Measurements from ENCODE around the gene RPL10. TPM values are rescaled to one million over a fixed set of nuclear protein-coding genes. Genes with fewer than 3 reads are reported as not detected.
A peak's percentile ranks its signal among the peaks of the same experiment; 100 is the strongest.

Gene RPL10
- total and polyA plus RNA-seq, 4 donors, result 2,525 to 7,505 (median 4,944) TPM

GRCh38 chrX:154429711-154430110 lies 31.5 kb downstream of the RPL10 start:
- no peak for ATAC-seq (ENCODE audit: low FRiP score)
- no peak for DNase-seq
- no peak overlapping the region for H3K4me3 ChIP-seq (ENCODE audit: low read length in 2 of 2)
- no peaks in the 10 kb centered on the region for H3K27me3 ChIP-seq (ENCODE audit: control insufficient read depth in 1 of 2, insufficient read depth in 2 of 2, low read length in 1 of 2)
- 66% methylated on average over 2 of the region's 2 CpGs for WGBS, 2 donors
- H3K36me3 ChIP-seq (ENCODE audit: control insufficient read depth in 1 of 2, insufficient read depth in 2 of 2, low read length in 1 of 2), result peaks cover 0 to 2% of the 10 kb centered on the region in 2 donors
- intact Hi-C loops (cut with DNase I), result no loop called here
- H3K27ac ChIP-seq (ENCODE audit: low read depth in 1 of 2, low read length in 2 of 2), result no peak overlapping the region
- no peaks in the 10 kb centered on the region for H3K9me3 ChIP-seq (ENCODE audit: control insufficient read depth, low read length)
- no peaks in the 10 kb centered on the region for H3K4me1 ChIP-seq (ENCODE audit: control insufficient read depth in 1 of 2, insufficient read depth in 2 of 2, low read length in 2 of 2)

DNA sequence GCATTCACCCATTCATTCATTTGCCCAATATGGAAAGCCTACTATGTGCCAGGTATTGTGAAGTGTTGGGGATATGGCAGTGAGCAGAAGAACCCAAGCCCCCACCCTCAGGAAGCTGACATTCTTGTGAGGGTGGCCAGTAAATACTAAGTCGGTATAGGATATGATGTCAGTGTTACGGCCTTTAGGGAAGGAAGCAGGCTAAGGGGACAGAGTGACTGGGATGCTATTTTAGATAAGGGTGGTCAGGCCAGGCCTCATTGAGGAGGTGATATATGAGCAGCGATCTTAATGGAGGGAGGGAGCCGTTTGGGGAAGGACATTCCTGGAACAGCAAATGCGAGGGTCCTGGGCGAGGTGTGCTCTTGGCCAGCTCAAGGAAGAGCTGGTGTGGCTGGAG lies 32.3 kb downstream of the RPL10 start:
- H3K27ac ChIP-seq (ENCODE audit: low read depth in 1 of 2, low read length in 2 of 2), result no peak overlapping the region

DNA sequence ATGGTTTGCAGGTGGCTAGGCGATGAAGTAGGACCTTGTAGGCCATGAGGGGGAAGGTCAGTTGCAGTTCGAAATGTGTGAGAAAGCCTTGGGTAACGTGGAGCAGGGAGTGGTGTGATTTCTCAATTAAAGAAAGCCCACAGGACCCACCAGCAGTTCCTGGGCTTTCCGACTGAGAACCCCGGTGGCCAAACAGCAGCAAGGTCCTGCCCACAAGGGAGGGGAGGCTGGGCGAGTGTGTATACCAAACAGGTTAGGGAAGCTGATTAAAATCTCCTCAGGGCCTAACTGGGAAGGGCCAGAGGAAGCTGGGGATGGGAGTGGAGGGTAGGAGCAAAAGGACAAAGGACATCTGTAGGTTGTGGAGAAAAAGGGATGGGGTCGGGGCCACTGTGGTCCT lies 32.7 kb downstream of the RPL10 start:
- H3K4me1 ChIP-seq (ENCODE audit: control insufficient read depth in 1 of 2, insufficient read depth in 2 of 2, low read length in 2 of 2), result no peaks in the 10 kb centered on the region
- H3K4me3 ChIP-seq (ENCODE audit: low read length in 2 of 2), result no peak overlapping the region
- DNase-seq, result no peak
- H3K27ac ChIP-seq (ENCODE audit: low read depth in 1 of 2, low read length in 2 of 2), result no peak overlapping the region
- no peaks in the 10 kb centered on the region for H3K9me3 ChIP-seq (ENCODE audit: control insufficient read depth, low read length)
- H3K27me3 ChIP-seq (ENCODE audit: control insufficient read depth in 1 of 2, insufficient read depth in 2 of 2, low read length in 1 of 2), result no peaks in the 10 kb centered on the region
- H3K36me3 ChIP-seq (ENCODE audit: control insufficient read depth in 1 of 2, insufficient read depth in 2 of 2, low read length in 1 of 2), result peaks cover 0 to 2% of the 10 kb centered on the region in 2 donors
- 70 to 72% methylated on average over 7 of the region's 7 CpGs for WGBS, 2 donors
- intact Hi-C loops (cut with DNase I), result no loop called here
- no peak for ATAC-seq (ENCODE audit: low FRiP score)

More for the DNA sequence above, 32.3 kb downstream of the RPL10 start:
- DNase-seq (no peak), ATAC-seq (ENCODE audit: low FRiP score) (no peak)
- Histone ChIP-seq H3K36me3 (ENCODE audit: control insufficient read depth in 1 of 2, insufficient read depth in 2 of 2, low read length in 1 of 2) (peaks cover 0 to 2% of the 10 kb centered on the region in 2 donors), H3K4me3 (ENCODE audit: low read length in 2 of 2) (no peak overlapping the region), H3K9me3 (ENCODE audit: control insufficient read depth, low read length) (no peaks in the 10 kb centered on the region), H3K27me3 (ENCODE audit: control insufficient read depth in 1 of 2, insufficient read depth in 2 of 2, low read length in 1 of 2) (no peaks in the 10 kb centered on the region), H3K4me1 (ENCODE audit: control insufficient read depth in 1 of 2, insufficient read depth in 2 of 2, low read length in 2 of 2) (no peaks in the 10 kb centered on the region)
- intact Hi-C loops (cut with DNase I), result no loop called here
- WGBS, 2 donors, result 69 to 77% methylated on average over 6 of the region's 6 CpGs

GRCh38 chrX:154431341-154431740 lies 33.2 kb downstream of the RPL10 start:
- 69 to 70% methylated on average over 5 of the region's 5 CpGs for WGBS, 2 donors
- Histone ChIP-seq H3K9me3 (ENCODE audit: control insufficient read depth, low read length) (no peaks in the 10 kb centered on the region), H3K36me3 (ENCODE audit: control insufficient read depth in 1 of 2, insufficient read depth in 2 of 2, low read length in 1 of 2) (peaks cover 0 to 2% of the 10 kb centered on the region in 2 donors), H3K27ac (ENCODE audit: low read depth in 1 of 2, low read length in 2 of 2) (no peak overlapping the region), H3K4me3 (ENCODE audit: low read length in 2 of 2) (no peak overlapping the region), H3K4me1 (ENCODE audit: control insufficient read depth in 1 of 2, insufficient read depth in 2 of 2, low read length in 2 of 2) (no peaks in the 10 kb centered on the region), H3K27me3 (ENCODE audit: control insufficient read depth in 1 of 2, insufficient read depth in 2 of 2, low read length in 1 of 2) (no peaks in the 10 kb centered on the region)
- DNase-seq, result peak in 1 of 2 donors; percentile 73
- intact Hi-C loops (cut with DNase I), result no loop called here
- no peak for ATAC-seq (ENCODE audit: low FRiP score)

DNA sequence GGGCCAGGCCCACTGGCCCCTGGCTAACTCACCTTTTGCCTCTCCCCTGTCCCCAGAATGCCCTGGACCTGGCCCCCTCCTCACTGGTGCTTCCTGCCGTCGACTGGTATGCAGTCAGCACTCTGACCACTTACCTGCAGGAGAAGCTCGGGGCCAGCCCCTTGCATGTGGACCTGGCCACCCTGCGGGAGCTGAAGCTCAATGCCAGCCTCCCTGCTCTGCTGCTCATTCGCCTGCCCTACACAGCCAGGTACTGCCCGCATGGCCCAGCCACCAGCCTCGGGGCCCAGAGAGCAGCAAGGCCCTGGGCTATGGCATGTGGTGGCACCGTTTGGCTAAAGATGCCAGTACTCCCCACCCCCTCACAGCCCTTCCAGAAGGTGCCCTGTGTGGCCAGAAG lies 34.0 kb downstream of the RPL10 start:
- Histone ChIP-seq H3K27me3 (ENCODE audit: control insufficient read depth in 1 of 2, insufficient read depth in 2 of 2, low read length in 1 of 2) (no peaks in the 10 kb centered on the region), H3K36me3 (ENCODE audit: control insufficient read depth in 1 of 2, insufficient read depth in 2 of 2, low read length in 1 of 2) (peaks cover 0 to 2% of the 10 kb centered on the region in 2 donors), H3K27ac (ENCODE audit: low read depth in 1 of 2, low read length in 2 of 2) (no peak overlapping the region), H3K4me3 (ENCODE audit: low read length in 2 of 2) (no peak overlapping the region), H3K9me3 (ENCODE audit: control insufficient read depth, low read length) (no peaks in the 10 kb centered on the region), H3K4me1 (ENCODE audit: control insufficient read depth in 1 of 2, insufficient read depth in 2 of 2, low read length in 2 of 2) (no peaks in the 10 kb centered on the region)
- ATAC-seq (ENCODE audit: low FRiP score) (no peak), DNase-seq (no peak)
- intact Hi-C loops (cut with DNase I), result no loop called here
- 79 to 87% methylated on average over 7 to 8 of the region's 8 CpGs for WGBS, 2 donors

- ATAC-seq (ENCODE audit: low FRiP score) (no peak), DNase-seq (no peak)
- Histone ChIP-seq H3K9me3 (ENCODE audit: control insufficient read depth, low read length) (no peaks in the 10 kb centered on the region), H3K4me3 (ENCODE audit: low read length in 2 of 2) (no peak overlapping the region), H3K27ac (ENCODE audit: low read depth in 1 of 2, low read length in 2 of 2) (no peak overlapping the region), H3K4me1 (ENCODE audit: control insufficient read depth in 1 of 2, insufficient read depth in 2 of 2, low read length in 2 of 2) (no peaks in the 10 kb centered on the region), H3K36me3 (ENCODE audit: control insufficient read depth in 1 of 2, insufficient read depth in 2 of 2, low read length in 1 of 2) (peaks cover 0 to 2% of the 10 kb centered on the region in 2 donors), H3K27me3 (ENCODE audit: control insufficient read depth in 1 of 2, insufficient read depth in 2 of 2, low read length in 1 of 2) (no peaks in the 10 kb centered on the region)
- 76 to 85% methylated on average over 7 of the region's 7 CpGs for WGBS, 2 donors
- intact Hi-C loops (cut with DNase I), result no loop called here
Measured at GRCh38 chrX:154433605-154434004, 35.4 kb downstream of the RPL10 start.

- H3K36me3 ChIP-seq (ENCODE audit: control insufficient read depth in 1 of 2, insufficient read depth in 2 of 2, low read length in 1 of 2), result peaks cover 0 to 2% of the 10 kb centered on the region in 2 donors
- WGBS, 2 donors, result 81 to 90% methylated on average over 7 of the region's 7 CpGs
- H3K4me3 ChIP-seq (ENCODE audit: low read length in 2 of 2), result no peak overlapping the region
- H3K4me1 ChIP-seq (ENCODE audit: control insufficient read depth in 1 of 2, insufficient read depth in 2 of 2, low read length in 2 of 2), result no peaks in the 10 kb centered on the region
- intact Hi-C loops (cut with DNase I), result no loop called here
- DNase-seq, result no peak
- ATAC-seq (ENCODE audit: low FRiP score), result no peak
- no peaks in the 10 kb centered on the region for H3K9me3 ChIP-seq (ENCODE audit: control insufficient read depth, low read length)
- no peaks in the 10 kb centered on the region for H3K27me3 ChIP-seq (ENCODE audit: control insufficient read depth in 1 of 2, insufficient read depth in 2 of 2, low read length in 1 of 2)
- H3K27ac ChIP-seq (ENCODE audit: low read depth in 1 of 2, low read length in 2 of 2), result no peak overlapping the region
Measured at GRCh38 chrX:154434394-154435168, 36.4 kb downstream of the RPL10 start.

DNA sequence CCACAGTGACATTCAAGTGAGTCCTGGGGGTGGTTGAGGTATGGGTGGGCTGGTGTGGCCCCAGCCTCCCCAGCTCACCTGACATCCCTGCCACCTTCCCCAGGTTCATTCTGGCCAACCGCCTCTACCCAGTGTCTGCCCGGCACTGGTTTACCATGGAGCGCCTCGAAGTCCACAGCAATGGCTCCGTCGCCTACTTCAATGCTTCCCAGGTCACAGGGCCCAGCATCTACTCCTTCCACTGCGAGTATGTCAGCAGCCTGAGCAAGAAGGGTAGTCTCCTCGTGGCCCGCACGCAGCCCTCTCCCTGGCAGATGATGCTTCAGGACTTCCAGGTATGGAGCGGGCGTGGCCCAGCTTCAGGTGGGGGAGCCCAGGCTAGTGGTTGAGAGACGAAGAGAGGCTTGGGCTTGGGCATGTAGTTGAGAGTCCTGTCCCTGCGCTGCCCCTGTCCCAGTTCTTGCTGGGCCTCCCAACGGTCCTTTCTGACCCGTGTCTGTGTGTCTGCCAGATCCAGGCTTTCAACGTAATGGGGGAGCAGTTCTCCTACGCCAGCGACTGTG lies 37.1 kb downstream of the RPL10 start:
- no peaks in the 10 kb centered on the region for H3K4me1 ChIP-seq (ENCODE audit: control insufficient read depth in 1 of 2, insufficient read depth in 2 of 2, low read length in 2 of 2)
- intact Hi-C loops (cut with DNase I), result no loop called here
- ATAC-seq (ENCODE audit: low FRiP score) (no peak), DNase-seq (no peak)
- no peaks in the 10 kb centered on the region for H3K27me3 ChIP-seq (ENCODE audit: control insufficient read depth in 1 of 2, insufficient read depth in 2 of 2, low read length in 1 of 2)
- H3K27ac ChIP-seq (ENCODE audit: low read depth in 1 of 2, low read length in 2 of 2), result no peak overlapping the region
- no peak overlapping the region for H3K4me3 ChIP-seq (ENCODE audit: low read length in 2 of 2)
- peaks cover 0 to 2% of the 10 kb centered on the region in 2 donors for H3K36me3 ChIP-seq (ENCODE audit: control insufficient read depth in 1 of 2, insufficient read depth in 2 of 2, low read length in 1 of 2)
- WGBS, 2 donors, result 94% methylated on average over 19 of the region's 19 CpGs
- H3K9me3 ChIP-seq (ENCODE audit: control insufficient read depth, low read length), result no peaks in the 10 kb centered on the region

Data from aorta (tissue), 5 donors.